HCT116 (cell line): ENCODE data around the gene MRE11. TPM values are rescaled to one million over a fixed set of nuclear protein-coding genes. Genes with fewer than 3 reads are reported as not detected.

Experiments
- ATAC-seq: fragments of 200-7000 bp; cut with Tn5 transposase; 2 replicates; pipeline ENCODE4 v1.9.1; 2020; ENCODE audit warnings: mild to moderate bottlenecking, moderate library complexity
- BruUV-seq: library from RNA; stranded (reverse); fragments of 400-500 nt; replicated peaks from 2 replicates; lab custom pipeline; 2021; lab: Mats Ljungman, UMichigan
- CTCF ChIA-PET: fragments of 300-600 bp; sonication (Branson Sonifier 250); formaldehyde crosslinking; loops from one replicate; lab custom pipeline; 2021; ENCODE audit warnings: antibody characterized with exemption; lab: Charles Lee
- POLR2A ChIA-PET: fragments of 300-600, 350-600 bp; sonication (Branson Sonifier 250); formaldehyde crosslinking; loops from one replicate; lab custom pipeline; 2021; ENCODE audit warnings: antibody characterized with exemption; lab: Charles Lee
- RAD21 ChIA-PET, 2 experiments: fragments of 300-600 bp; sonication (Branson Sonifier 250); formaldehyde crosslinking; loops; one replicate each; lab custom pipeline; 2023; ENCODE audit warnings: low total read pairs in 2 of 2; ENCODE audit not compliant: uncharacterized antibody in 2 of 2, unreplicated experiment in 2 of 2, low non-redundant PET in 1 of 2; lab: Charles Lee
- DNase-seq: peaks from one replicate; pipeline ENCODE4 v3.0.0-alpha.2; 2010; ENCODE audit warnings: low read depth, low spot score
- H2AFZ ChIP-seq: fragments of 200-600 bp; shearing (Covaris generic), sonication (generic); 2 replicates; pipeline ENCODE4 v1.6.1; 2017; ENCODE audit warnings: low read depth, mixed run types, mixed read lengths, antibody characterized with exemption, low read length; ENCODE audit not compliant: poor library complexity, severe bottlenecking
- H3K27ac ChIP-seq: 2 replicates; pipeline ENCODE4 v1.5.1; 2012; ENCODE audit warnings: low read depth, low read length
- H3K27me3 ChIP-seq: fragments of 200-600 bp; sonication (generic); 2 replicates; pipeline ENCODE4 v1.6.1; 2016; ENCODE audit warnings: mixed run types, low read length, mixed read lengths; ENCODE audit not compliant: insufficient read depth
- H3K36me3 ChIP-seq, 2 experiments: fragments of 200-500 bp in 1 of 2; fragments of 200-600 bp in 1 of 2; sonication (Bioruptor generic) in 1 of 2; sonication (generic) in 1 of 2; 2 replicates each; pipeline versions ENCODE4 v1.5.1 to v1.6.1; 2014 to 2016; ENCODE audit warnings: low read length in 2 of 2, inconsistent platforms in 1 of 2, mixed read lengths in 1 of 2, mixed run types in 1 of 2; ENCODE audit not compliant: insufficient read depth in 2 of 2, control insufficient read depth in 1 of 2
- H3K4me1 ChIP-seq, 2 experiments: fragments of 200-600 bp in 1 of 2; sonication (generic) in 1 of 2; 2 replicates each; pipeline versions ENCODE4 v1.5.1 to v1.6.1; 2012 to 2017; ENCODE audit warnings: low read length in 2 of 2, inconsistent platforms in 1 of 2, mild to moderate bottlenecking in 1 of 2, mixed read lengths in 1 of 2, mixed run types in 1 of 2, moderate library complexity in 1 of 2; ENCODE audit not compliant: insufficient read depth in 2 of 2, control insufficient read depth in 1 of 2
- H3K4me2 ChIP-seq: fragments of 200-600 bp; sonication (generic); 2 replicates; pipeline ENCODE4 v1.6.1; 2017; ENCODE audit warnings: mixed run types, low read length, mixed read lengths
- H3K4me3 ChIP-seq, 2 experiments: fragments of 200-600 bp in 1 of 2; sonication (generic) in 1 of 2; replicated peaks in 1 of 2; 2 replicates each; pipeline ENCODE4 v1.5.1; 2011 to 2016; ENCODE audit warnings: low read length in 2 of 2, control low read depth in 1 of 2, low read depth in 1 of 2, mild to moderate bottlenecking in 1 of 2, mixed read lengths in 1 of 2, mixed run types in 1 of 2
- H3K79me2 ChIP-seq: fragments of 200-600 bp; sonication (generic); 2 replicates; pipeline ENCODE4 v1.6.1; 2017; ENCODE audit warnings: mild to moderate bottlenecking, mixed run types, low read length, moderate library complexity, mixed read lengths; ENCODE audit not compliant: insufficient read depth
- H3K9ac ChIP-seq: fragments of 200-600 bp; sonication (generic); 2 replicates; pipeline ENCODE4 v1.6.1; 2016; ENCODE audit warnings: low read length, mixed read lengths
- H3K9me2 ChIP-seq: fragments of 200-600 bp; sonication (generic), shearing (Covaris generic); 2 replicates; pipeline ENCODE4 v1.6.1; 2017; ENCODE audit warnings: mixed run types, mild to moderate bottlenecking, moderate library complexity; ENCODE audit not compliant: insufficient read depth
- H3K9me3 ChIP-seq, 2 experiments: fragments of 200-500 bp in 1 of 2; fragments of 200-600 bp in 1 of 2; sonication (Bioruptor generic) in 1 of 2; sonication (generic) in 1 of 2; 2 replicates each; pipeline ENCODE4 v1.6.1; 2014 to 2017; ENCODE audit warnings: low read length in 2 of 2, mixed read lengths in 2 of 2, inconsistent platforms in 1 of 2, low read depth in 1 of 2, mild to moderate bottlenecking in 1 of 2, mixed run types in 1 of 2, moderate library complexity in 1 of 2; ENCODE audit not compliant: control insufficient read depth in 1 of 2, insufficient read depth in 1 of 2
- H4K20me1 ChIP-seq: fragments of 200-600 bp; sonication (generic), shearing (Covaris generic); 2 replicates; pipeline ENCODE4 v1.6.1; 2017; ENCODE audit warnings: mixed run types, mild to moderate bottlenecking, moderate library complexity; ENCODE audit not compliant: insufficient read depth
- ELF1 ChIP-seq: IDR thresholded peaks from 2 replicates; pipeline ENCODE4 v1.6.1; 2012; ENCODE audit warnings: low read depth, borderline replicate concordance
- EZH2 ChIP-seq: fragments of 200-600 bp; sonication (generic); IDR thresholded peaks from 2 replicates; pipeline ENCODE4 v1.6.1; 2017; ENCODE audit warnings: antibody characterized with exemption, mixed run types
- YY1 ChIP-seq: IDR thresholded peaks from 2 replicates; pipeline ENCODE4 v1.6.1; 2011; ENCODE audit warnings: low read length, low read depth, moderate library complexity, mild to moderate bottlenecking; ENCODE audit not compliant: insufficient replicate concordance; ENCODE audit errors: extremely low read depth
- intact Hi-C: fragments of 100-400 bp; cut with micrococcal nuclease; formaldehyde crosslinking; loops from 2 replicates; pipeline ENCODE4 v1.10.0; 2022
- total RNA-seq: library from RNA; stranded (reverse); gene quantifications from one replicate; pipeline ENCODE4 v1.2.1, GENCODE V29; 2021; ENCODE audit not compliant: unreplicated experiment

MRE11 gene
- total RNA-seq, 1 experiment from 2014 or later = 20.6 TPM

DNA sequence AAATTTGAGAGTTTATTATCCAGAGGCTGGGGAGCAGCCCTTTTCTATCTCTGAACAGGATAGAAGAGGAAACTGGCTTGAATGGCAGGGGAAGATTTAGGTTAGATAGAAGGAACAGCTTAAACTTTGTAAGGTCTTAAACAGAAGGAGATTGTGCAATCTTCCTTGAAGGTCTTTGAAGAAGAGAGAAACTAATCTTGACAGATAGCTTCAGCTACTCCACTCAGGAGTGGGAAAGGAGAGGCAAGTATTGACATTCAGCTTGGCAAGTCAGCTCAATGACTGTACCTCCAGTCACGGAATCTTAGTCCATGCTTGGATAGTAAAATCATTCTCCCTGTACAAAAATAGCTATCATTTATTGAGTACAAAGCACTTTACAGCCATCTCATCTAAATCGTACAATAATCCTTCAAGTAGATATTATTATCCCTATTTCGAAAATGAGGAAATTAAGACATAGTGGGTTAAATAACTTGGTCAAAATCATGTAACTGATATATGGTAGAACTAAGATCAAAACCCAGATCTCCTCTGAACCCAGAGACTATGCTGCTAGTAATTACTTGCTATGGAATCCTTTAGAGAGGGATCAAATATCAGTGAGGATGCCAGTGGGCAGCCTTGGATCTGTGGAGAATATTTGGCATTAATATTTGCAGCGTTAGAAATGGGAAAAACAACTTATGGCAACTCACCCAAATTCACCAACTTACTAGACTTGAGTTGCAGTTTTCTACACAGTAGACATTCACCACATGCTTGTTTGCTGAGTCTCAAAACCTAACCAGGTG, 33.2 kb upstream of the MRE11 start:
- TF ChIP-seq EZH2 (no peak), YY1 (no peak)
- TF ChIP-seq, all 23 proteins: peak for 0
- intact Hi-C loops = no loop called here
- Histone ChIP-seq H3K9ac (no peak overlapping the region), H2AFZ (no peak overlapping the region), H3K27ac (no peak overlapping the region), H3K27me3 (no peaks in the 10 kb centered on the region), H3K4me2 (no peak overlapping the region), H3K9me2 (no peaks in the 10 kb centered on the region), H3K79me2 (no peaks in the 10 kb centered on the region), H3K4me1 (no peaks in the 10 kb centered on the region), H4K20me1 (no peaks in the 10 kb centered on the region), H3K4me3 (no peak overlapping the region), H3K36me3 (no peaks in the 10 kb centered on the region), H3K9me3 (no peaks in the 10 kb centered on the region)
- POLR2A ChIA-PET = no interaction called here
- no TSS peak for BruUV-seq
- DNase-seq (no peak), ATAC-seq (no peak)
- RAD21 ChIA-PET = no interaction called here
- CTCF ChIA-PET = no interaction called here

GRCh38 chr11:94525546-94526324, 32.1 kb upstream of the MRE11 start:
- Histone ChIP-seq H3K79me2 (no peaks in the 10 kb centered on the region), H3K27ac (no peak overlapping the region), H4K20me1 (no peaks in the 10 kb centered on the region), H3K9me2 (no peaks in the 10 kb centered on the region), H3K4me3 (no peak overlapping the region), H3K27me3 (no peaks in the 10 kb centered on the region), H3K9me3 (no peaks in the 10 kb centered on the region), H3K4me2 (no peak overlapping the region), H2AFZ (no peak overlapping the region), H3K36me3 (no peaks in the 10 kb centered on the region), H3K9ac (no peak overlapping the region), H3K4me1 (no peaks in the 10 kb centered on the region)
- ATAC-seq (no peak), DNase-seq (no peak)
- no peak for TF ChIP-seq ELF1
- ChIA-PET CTCF (no interaction called here), RAD21 (no interaction called here), POLR2A (no interaction called here)
- no TSS peak for BruUV-seq
- intact Hi-C loops = no loop called here
